GM19467 (cell line): ENCODE data around the gene CSNK1D.
"Not testable (repeated sequence)": the region's sequence is repeated elsewhere in the genome, so short reads cannot be mapped to it uniquely, and the experiment has no call there.

Source experiments
- ATAC-seq: cut with Tn5 transposase; IDR thresholded peaks from one replicate; pipeline ENCODE4 v1.9.1; 2021; ENCODE audit warnings: mild to moderate bottlenecking, moderate library complexity; ENCODE audit not compliant: unreplicated experiment

The CSNK1D gene

GRCh38 chr17:82198092-82198491, 75.4 kb downstream of the CSNK1D start:
- no peak for ATAC-seq

GRCh38 chr17:82195675-82196672, 77.5 kb downstream of the CSNK1D start:
- ATAC-seq: no peak

- no peak for ATAC-seq
These were observed 78.7 kb downstream of the CSNK1D start for GRCh38 chr17:82194765-82195164.

GRCh38 chr17:82193520-82194220, 79.8 kb downstream of the CSNK1D start:
- ATAC-seq: no peak

GRCh38 chr17:82193050-82193449, 80.5 kb downstream of the CSNK1D start:
- ATAC-seq: not testable (repeated sequence)
